K562 (cell line): ENCODE measurements around the gene ZNF18. TPM values are rescaled to one million over a fixed set of nuclear protein-coding genes. Genes with fewer than 3 reads are reported as not detected.

Source experiments
- polyA plus RNA-seq, 8 experiments: library from polyadenylated mRNA; depleted of rRNA in 4 of 8; stranded (reverse) in 5 of 8; unstranded in 3 of 8; fragments of >200 nt; fragmentation: Nextera tagmentation in 2 of 8; fragmentation: Illumina TruSeq in 1 of 8; extraction: Ambion mirVana in 2 of 8; extraction: Trizol in 1 of 8; gene quantifications; 2 replicates each; pipeline versions ENCODE4 v1.2.1 to v1.2.3, GENCODE V29; 2011 to 2014; ENCODE audit warnings: inconsistent platforms in 1 of 8, missing spikeins in 1 of 8
- small RNA-seq: library from RNA; depleted of rRNA; stranded (forward); fragments of <200 nt; gene quantifications from one replicate; pipeline ENCODE3, GENCODE V24; 2014
- total RNA-seq, 7 experiments: library from RNA; depleted of rRNA in 6 of 7; stranded (reverse); fragments of >200 nt in 6 of 7; fragmentation: Illumina TruSeq in 2 of 7; extraction: Trizol in 2 of 7; gene quantifications; 2 replicates each; pipeline versions ENCODE4 v1.2.1 to v1.2.3, GENCODE V29; 2011 to 2021; ENCODE audit warnings: low replicate concordance in 1 of 7

Gene ZNF18
- total and polyA plus RNA-seq, 9 of the 15 experiments (the other 6 are each of a cell fraction or from before 2014, with no cell fraction given), result 1.1 to 5.0 (median 3.4) TPM

Small RNA genes lying within 50 kb of the gene (small RNA-seq; reads per million reads assigned to genes)
- gene RNU11-2P, result not detected

Other genes with a start within 250 kb of the ZNF18 start
- gene MAP2K4, start 23.4 kb upstream of the ZNF18 start, total RNA-seq (2014; rRNA removed), result 7.7 and 10.4 TPM in 2 replicates
- 14.2 and 15.8 TPM in 2 replicates for gene MAP2K4, start 23.4 kb upstream of the ZNF18 start, total RNA-seq (2014; rRNA removed; fragmentation: Illumina TruSeq; extraction: Trizol)
- gene MAP2K4, start 23.4 kb upstream of the ZNF18 start, total RNA-seq (2015; rRNA removed; fragmentation: Illumina TruSeq; extraction: Trizol), result 12.8 and 14.0 TPM in 2 replicates
- gene MAP2K4, start 23.4 kb upstream of the ZNF18 start, total RNA-seq (2021), result 11.1 and 12.3 TPM in 2 replicates
- gene MAP2K4, start 23.4 kb upstream of the ZNF18 start, polyA plus RNA-seq (2011; rRNA removed), result 12.5 and 15.9 TPM in 2 replicates
- gene MAP2K4, start 23.4 kb upstream of the ZNF18 start, polyA plus RNA-seq (2014; fragmentation: Illumina TruSeq; extraction: Trizol), result 9.5 and 10.8 TPM in 2 replicates
- 1 to 10 TPM; 3.0 to 4.0 TPM for gene MAP2K4, start 23.4 kb upstream of the ZNF18 start, polyA plus RNA-seq (2014; fragmentation: Nextera tagmentation; extraction: Ambion mirVana)
- gene MAP2K4, start 23.4 kb upstream of the ZNF18 start, polyA plus RNA-seq (2014; rRNA removed), result 6.9 and 7.4 TPM in 2 replicates